ENCODE measurements around the gene PLD5.
"Not testable (repeated sequence)": the region's sequence is repeated elsewhere in the genome, so short reads cannot be mapped to it uniquely, and the experiment has no call there.

Gene PLD5

DNA sequence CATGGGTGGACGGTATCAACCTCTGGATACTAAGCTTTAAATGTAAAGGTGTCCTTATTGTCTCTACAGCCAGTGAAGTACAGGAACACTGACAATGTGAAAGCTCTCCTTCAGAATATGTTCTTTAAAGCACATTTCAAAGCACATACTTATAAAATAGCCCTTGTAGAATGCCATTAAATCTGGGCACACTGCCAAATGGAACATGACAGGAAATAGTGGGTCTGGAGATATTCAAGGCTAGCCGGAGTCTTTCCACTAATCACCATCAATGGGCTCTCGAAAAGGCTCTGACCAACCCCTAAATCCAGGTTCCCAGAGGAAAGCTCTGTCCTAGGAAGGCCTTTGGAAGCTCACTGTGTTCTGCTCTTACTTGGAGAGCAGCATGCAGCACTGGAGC lies 46.6 kb downstream of the PLD5 start:
- no peak for DNase-seq

DNA sequence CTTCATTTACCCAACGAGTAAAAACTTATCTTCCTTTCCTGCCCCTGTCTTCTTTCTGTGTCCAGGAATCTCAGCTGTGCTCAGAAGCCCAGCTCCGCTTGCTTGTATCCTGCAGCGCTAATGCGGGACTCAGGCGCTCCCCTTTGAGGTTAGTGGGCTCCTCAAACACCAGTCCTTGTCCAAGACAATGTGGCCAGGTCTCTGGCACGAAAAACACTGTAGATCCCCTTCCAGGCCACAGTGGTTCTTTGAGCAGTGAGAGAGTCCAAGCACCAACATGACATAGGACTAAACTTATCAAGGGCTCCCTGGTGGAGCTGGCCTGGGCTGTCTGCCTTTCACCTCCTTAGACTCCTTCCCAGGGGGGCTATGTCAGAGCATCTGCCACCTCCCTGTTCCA lies 53.7 kb downstream of the PLD5 start:
- no peak for DNase-seq

DNA sequence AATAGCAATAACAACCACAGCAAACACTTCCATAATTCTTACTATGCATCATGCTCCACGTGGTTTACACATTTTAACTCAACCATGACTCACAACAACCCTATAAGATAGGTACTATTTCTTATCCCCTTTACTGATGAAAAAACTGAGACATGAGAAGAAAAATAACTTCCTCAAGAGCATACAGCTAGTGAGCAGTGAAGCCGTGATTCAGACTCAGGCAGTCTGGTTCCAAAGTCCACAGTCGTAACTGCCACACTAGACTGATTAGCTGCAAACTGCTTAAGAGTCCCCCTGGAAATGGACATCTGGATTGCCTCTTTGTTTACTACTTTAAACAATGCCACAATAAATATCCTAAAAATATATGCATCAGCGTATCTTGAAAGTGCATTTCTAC lies 55.7 kb downstream of the PLD5 start:
- no peak for DNase-seq

GRCh38 chr1:242467556-242468145 lies 56.8 kb downstream of the PLD5 start:
- DNase-seq, result no peak

DNA sequence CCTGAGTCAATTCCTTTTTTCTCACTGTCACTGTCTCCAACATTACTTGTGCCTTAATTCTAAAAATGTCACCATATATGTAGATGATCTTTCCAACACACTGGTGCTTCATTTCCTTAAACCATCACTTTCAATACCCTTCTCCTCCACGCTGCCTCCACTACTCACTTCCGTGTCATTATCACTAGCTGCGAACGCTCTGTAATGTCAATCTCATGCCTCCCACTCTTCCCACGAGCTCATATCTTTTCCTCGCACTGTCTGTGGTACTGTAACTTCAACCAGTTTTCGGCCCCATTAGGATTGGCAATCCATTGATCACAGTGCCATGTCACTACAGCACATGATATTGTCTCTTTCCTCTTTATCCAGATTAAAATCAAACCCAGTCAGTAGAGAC lies 61.6 kb downstream of the PLD5 start:
- no peak for DNase-seq

GRCh38 chr1:242459740-242460139 lies 64.8 kb downstream of the PLD5 start:
- not testable (repeated sequence) for DNase-seq

- DNase-seq, result no peak
These were observed 67.7 kb downstream of the PLD5 start for GRCh38 chr1:242456726-242457269.

DNA sequence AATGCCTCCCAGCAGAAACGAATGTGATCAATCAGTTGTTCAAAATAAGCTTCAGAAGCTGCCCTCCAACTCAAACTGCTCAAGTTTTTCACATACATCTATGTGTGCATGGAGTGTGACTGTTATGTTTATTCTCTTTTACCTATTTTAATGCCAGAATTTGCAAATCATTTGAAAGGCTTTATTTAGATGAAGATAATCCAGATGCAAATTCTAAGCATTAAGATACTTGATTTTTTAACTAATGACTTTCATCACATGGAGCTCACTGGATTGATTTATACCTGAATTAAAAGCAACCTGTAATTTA lies 69.5 kb downstream of the PLD5 start:
- DNase-seq, result no peak

GRCh38 chr1:242454262-242455051 lies 70.0 kb downstream of the PLD5 start:
- no peak for DNase-seq

DNA sequence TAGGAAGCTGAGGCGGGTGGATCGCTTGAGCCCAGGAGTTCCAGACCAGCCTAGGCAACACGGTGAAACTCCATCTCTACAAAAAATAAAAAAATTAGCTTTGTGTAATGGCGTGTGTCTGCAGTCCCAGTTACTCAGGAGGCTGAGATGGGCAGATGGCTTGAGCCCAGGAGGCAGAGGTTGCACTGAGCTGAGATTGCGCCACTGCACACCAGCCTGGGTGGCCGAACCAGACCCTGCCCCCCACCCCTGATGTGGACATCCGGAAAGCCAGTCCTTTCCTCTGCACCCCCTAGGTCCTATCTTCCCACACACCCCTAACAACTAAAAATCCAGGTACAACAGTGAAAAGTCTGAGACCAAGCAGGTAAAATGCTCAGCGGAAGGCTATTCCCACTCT lies 71.9 kb downstream of the PLD5 start:
- DNase-seq, result no peak

GRCh38 chr1:242449661-242450060 lies 74.8 kb downstream of the PLD5 start:
- no peak for DNase-seq

- DNase-seq, result no peak
These were observed 75.4 kb downstream of the PLD5 start for GRCh38 chr1:242448910-242449645.

DNA sequence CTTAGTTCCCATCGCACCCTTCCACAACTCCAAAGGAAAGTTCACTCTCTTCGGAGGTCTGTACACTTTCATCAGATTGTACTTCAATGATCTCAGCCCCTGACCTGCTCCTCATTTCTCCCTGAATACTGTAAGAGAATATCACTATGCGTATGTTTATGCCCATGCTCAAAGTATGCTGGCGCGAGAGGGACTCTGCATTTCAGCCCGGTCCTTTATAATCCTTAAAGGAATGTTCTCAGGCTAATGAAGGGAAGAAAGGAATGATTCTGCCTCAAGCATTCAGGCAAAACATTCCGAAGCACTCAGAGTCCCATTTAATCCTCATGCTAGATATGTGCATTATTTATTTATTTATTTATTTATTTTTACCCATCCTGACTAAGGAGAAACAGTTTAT lies 76.8 kb downstream of the PLD5 start:
- no peak for DNase-seq

- DNase-seq, result no peak
These were observed 83.7 kb downstream of the PLD5 start for GRCh38 chr1:242440757-242441156.

DNA sequence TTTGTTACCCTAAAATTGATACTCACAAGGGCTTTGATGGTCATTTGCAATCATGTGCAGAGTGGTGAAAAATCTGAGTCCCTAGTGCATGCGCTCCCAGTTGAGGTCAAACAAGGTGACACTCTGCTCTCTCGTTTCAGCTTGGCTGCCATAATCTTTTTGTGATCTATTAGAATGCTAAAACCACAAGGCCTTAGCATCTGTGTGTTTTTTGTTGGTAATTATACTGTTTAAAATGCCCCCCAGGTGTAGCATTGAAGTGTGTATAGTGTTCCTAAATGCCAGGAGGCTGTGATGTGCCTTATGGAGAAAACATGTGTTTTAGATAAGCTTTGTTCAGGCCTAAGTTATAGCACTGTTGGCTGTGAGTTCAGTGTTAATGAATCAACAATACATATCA lies 89.3 kb downstream of the PLD5 start:
- DNase-seq, result no peak

- no peak for DNase-seq
These were observed 91.9 kb downstream of the PLD5 start for GRCh38 chr1:242432491-242433095.

DNA sequence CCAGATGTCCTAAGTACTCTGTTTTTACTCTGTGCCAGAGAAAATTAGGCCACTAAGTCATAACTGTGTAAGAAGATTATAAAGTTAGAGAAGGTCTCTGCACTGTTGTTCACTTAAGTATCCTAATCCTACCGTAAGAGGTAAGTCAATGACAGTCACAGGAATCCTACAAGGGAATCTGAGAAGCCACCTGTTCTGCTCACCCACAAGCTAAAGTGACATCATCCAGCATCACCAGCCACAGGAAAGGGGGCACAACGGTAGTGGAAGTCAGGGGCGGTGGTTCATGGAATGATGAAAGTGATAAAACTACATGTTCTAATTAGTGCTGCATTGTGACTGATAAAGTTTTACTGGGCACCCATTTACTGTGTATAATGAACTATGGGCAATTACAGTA lies 92.7 kb downstream of the PLD5 start:
- no peak for DNase-seq

DNA sequence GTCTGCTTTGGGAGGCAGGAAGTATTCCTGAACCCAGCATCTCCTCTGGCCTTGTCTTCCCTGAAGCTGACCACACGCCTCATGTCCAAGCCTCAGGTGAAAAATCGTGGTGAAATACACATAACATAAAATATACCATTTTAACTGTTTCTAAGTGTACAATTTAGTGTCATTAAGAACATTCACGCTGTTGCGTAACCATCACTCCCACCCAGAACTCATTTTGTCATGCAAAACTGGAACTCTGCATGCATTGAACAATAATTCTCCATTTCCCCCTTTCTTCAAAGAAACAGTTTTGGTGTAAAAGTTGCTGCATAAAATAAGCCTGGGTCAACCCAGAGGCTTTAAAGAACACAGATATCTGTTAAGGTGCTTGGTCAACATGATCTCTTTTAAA lies 93.5 kb downstream of the PLD5 start:
- DNase-seq, result no peak

GRCh38 chr1:242428399-242429190 lies 95.9 kb downstream of the PLD5 start:
- DNase-seq, result no peak

DNA sequence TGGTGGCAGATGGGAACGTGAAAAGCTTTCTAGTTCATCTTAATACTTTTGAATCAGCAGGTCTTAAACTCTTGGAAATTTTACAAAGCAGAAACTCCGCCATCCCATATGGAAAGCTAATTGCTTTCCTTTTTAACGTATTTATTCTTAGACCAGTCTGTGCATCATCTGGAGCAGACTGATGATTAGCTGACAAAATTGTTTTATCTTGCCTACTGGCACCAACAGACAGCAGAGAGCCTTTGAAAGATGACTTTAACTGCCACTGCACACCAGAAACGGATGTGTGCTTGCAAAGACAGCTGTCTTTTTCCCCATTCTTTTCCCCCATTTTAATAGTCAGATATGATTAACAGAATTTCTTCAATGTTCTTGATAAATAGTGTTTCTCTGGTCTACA lies 97.0 kb downstream of the PLD5 start:
- no peak for DNase-seq

DNA sequence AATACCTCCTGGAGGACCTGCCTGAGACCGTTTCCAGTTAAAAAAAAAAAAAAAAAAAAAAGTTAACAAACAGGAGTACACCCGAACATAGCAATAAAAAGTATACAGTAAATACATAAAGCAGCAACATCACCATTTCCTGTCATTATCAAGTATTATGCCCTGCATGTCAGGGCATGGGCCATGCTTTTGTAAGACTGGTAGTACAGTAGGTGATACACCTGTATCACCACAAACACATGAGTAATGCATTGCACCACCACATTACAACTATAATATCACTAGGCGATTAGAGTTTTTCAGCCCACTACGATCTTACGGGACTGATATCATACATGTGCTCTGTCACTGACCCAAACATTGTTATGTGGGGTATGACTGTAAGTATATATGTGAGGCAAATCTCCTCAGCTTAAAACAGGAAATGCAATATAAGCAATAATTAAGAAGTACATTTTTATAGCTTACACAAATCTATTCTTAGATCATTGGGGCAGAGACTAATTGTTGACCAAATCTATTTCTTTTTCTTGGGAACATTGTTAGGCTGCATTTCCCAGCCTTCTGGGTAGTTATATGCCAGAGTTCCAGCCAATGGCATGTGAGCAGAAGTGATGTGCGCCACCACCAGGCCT lies 98.1 kb downstream of the PLD5 start:
- DNase-seq, result no peak

DNA sequence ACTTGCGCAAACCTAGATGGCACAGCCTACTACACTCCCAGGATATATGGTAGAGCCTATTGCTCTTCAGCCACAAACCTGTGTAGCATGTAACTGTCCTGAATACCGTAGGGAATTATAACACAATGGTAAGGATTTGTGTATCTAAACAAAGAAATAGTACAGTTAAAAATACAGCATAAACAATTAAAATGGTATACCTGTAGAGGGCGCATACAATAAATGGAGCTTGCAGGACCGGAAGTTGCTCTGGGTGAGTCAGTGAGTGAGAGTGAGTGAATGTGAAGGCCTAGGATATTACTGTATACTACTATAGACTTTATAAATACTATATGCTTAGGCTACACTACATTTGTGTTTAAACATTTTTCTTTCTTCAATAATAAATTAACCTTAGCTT lies 99.3 kb downstream of the PLD5 start:
- no peak for DNase-seq

Measured in activated CD4-positive, CD25-positive, alpha-beta regulatory T cell (primary cell).